GM21619 (cell line): ENCODE results near the gene AHDC1.

Experiments
- ATAC-seq: cut with Tn5 transposase; IDR thresholded peaks from one replicate; pipeline ENCODE4 v1.9.1; 2021; ENCODE audit not compliant: unreplicated experiment

Gene AHDC1

DNA sequence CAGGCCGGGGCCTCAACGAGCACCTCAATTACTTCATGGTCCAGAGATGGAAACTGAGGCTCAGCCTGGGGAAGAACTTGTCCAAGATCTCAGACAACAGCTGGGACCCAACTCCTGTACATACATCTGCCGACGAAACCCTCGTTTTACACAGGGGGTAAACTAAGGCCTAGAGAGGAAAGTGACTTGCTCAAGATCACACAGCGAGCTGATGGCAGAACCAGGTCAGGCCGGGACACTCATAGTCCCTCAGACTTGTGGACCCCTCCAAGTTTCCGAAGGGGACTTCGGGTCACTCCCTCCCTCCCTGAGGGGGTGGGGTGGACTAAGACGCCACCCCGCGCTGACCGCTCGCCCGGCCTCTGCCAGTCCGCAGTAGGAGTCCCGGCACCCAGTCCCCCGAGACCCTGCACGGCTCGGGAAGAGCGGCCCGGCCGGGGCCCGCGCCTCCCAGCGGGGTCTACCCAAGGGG, 114.4 kb downstream of the AHDC1 start:
- ATAC-seq, result peak; percentile 15

- ATAC-seq, result no peak
Measured at GRCh38 chr1:27487966-27488884, 115.7 kb downstream of the AHDC1 start.

- no peak for ATAC-seq
Measured at GRCh38 chr1:27485363-27485762, 118.6 kb downstream of the AHDC1 start.
